ENCODE data around the gene SH3GLB2. TPM values are rescaled to one million over a fixed set of nuclear protein-coding genes. Genes with fewer than 3 reads are reported as not detected.

The SH3GLB2 gene
- total and polyA plus RNA-seq, 10 of the 15 experiments (the other 5 are each of a cell fraction or from before 2014, with no cell fraction given): 0.21 to 61.3 (median 30.8) TPM

DNA sequence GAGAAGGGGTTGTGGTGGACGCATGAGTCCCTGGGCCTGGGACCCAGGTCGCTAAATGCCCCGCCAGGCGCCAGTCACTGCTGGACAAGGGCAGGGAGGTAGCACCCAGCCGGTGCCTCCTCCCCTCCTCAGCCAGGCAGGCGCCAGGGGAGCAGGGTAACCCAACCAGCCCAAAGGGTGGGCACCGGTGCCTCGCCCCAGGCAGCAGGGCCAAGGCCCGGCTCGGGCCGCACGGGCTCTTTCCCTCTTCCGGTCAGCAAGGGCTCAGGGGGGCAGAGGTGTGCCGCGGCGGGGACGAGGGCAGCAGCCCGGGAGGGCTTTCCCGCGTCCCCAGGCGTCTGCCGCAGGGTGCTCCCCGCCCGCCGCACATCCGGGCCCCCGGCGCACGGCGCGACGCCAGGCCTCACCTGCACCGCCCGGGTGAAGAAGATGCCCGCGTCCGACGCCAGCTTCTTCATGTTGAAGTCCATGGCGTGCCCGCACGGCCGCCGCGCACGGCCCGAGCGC, 393 bp downstream of the SH3GLB2 start (continued):
- TF ChIP-seq ZNF384 (IDR thresholded peaks at IDR 0.05; ENCODE audit: borderline replicate concordance, low read depth, low read length): no peak
- TF ChIP-seq GATAD2B (conservative IDR thresholded peaks at IDR 0.05; ENCODE audit: low read depth): peak; percentile 91
- peak in 1 of 2 experiments; percentile 76; a peak in 2 of 4 replicates for TF ChIP-seq BHLHE40 (IDR thresholded peaks at IDR 0.05; ENCODE audit: borderline replicate concordance in 1 of 2, low read depth in 2 of 2, low read length in 1 of 2)
- TF ChIP-seq LARP7 (IDR thresholded peaks at IDR 0.05): peak; percentile 88
- TF ChIP-seq IKZF1 (conservative IDR thresholded peaks at IDR 0.05): peak; percentile 76

DNA sequence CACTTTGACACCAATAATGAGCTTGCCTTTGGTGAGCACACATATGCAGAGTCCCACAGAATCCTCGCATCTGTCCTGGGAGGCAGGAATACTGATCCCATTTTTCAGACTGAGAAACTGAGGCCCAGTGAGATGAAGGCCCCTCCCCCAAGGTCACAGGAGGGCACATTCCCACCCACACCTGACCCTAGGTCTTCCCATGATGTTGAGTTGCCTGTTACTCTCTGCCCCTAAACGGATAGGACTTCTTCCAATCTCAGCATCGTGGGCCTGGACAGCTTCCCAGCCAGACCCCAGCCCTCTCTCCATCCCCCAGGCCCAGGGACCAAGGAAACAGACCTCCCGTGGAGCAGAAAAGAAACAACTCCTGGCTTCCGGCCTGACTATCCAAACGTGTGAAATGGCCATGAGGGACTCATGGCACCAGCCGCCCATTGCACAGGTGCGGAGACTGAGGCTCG, 877 bp downstream of the SH3GLB2 start:
- RAD21 ChIA-PET (ENCODE audit: unreplicated experiment): no interaction called here
- peaks cover 8% of the 10 kb centered on the region for H3K4me1 ChIP-seq (ENCODE audit: control insufficient read depth, insufficient read depth, low read length)
- in situ Hi-C loops (cut with MboI) (no loop called here), intact Hi-C loops (cut with micrococcal nuclease; ENCODE audit: unreplicated experiment) (no loop called here)
- SMC1A ChIA-PET (ENCODE audit: uncharacterized antibody, unreplicated experiment): no interaction called here
- peak overlapping the region; percentile 45 for H2AFZ ChIP-seq (ENCODE audit: control insufficient read depth, low read depth, low read length)
- POLR2A ChIA-PET: interaction anchor here (1.4 kb wide), 1 partner anchor 9 kb away, joined by 8 read pairs; the partner anchor contains the start of gene MIGA2
- H3K4me3 ChIP-seq: peak overlapping the region; percentile 78
- peak; percentile 55; the same call in 1 of the 2 replicates for TF ChIP-seq NR2F1 (conservative IDR thresholded peaks at IDR 0.05)
- TF ChIP-seq PAX5 (IDR thresholded peaks at IDR 0.05; ENCODE audit: borderline replicate concordance, low read depth, low read length): no peak
- no peak for TF ChIP-seq ZNF384 (IDR thresholded peaks at IDR 0.05; ENCODE audit: borderline replicate concordance, low read depth, low read length)
- no peak for FAIRE-seq
- CTCF ChIA-PET: no interaction called here
- no peaks in the 10 kb centered on the region for H4K20me1 ChIP-seq (ENCODE audit: control insufficient read depth, insufficient read depth)
- peak overlapping the region; percentile 74 for H3K27ac ChIP-seq (ENCODE audit: control insufficient read depth, insufficient read depth)
- peak overlapping the region; percentile 78; the same call in 1 of the 2 replicates for H3K9ac ChIP-seq (ENCODE audit: control insufficient read depth, insufficient read depth, low read length)
- H3K36me3 ChIP-seq (ENCODE audit: control insufficient read depth in 2 of 2, insufficient read depth in 2 of 2, low read length in 1 of 2): no peaks in the 10 kb centered on the region
- no peaks in the 10 kb centered on the region for H3K27me3 ChIP-seq (replicated peaks in 1 of 2; ENCODE audit: control insufficient read depth in 2 of 2, insufficient read depth in 2 of 2, low read length in 1 of 2)
- DNase-seq (ENCODE audit: low read depth, low spot score): no peak
- peak overlapping the region; percentile 100 for H3K4me2 ChIP-seq (ENCODE audit: control insufficient read depth, insufficient read depth)
- WGBS (ENCODE audit: insufficient coverage, insufficient replicate concordance, low lambda C conversion rate, missing lambda C conversion rate): 27% methylated on average over 9 of the region's 9 CpGs
- no peaks in the 10 kb centered on the region for H3K9me3 ChIP-seq (replicated peaks; ENCODE audit: control insufficient read depth, insufficient read depth, low read length)
- ATAC-seq: peak; percentile 4
- no TSS peak for BruUV-seq (replicated peaks)
- peaks cover 13% of the 10 kb centered on the region for H3K79me2 ChIP-seq (ENCODE audit: control insufficient read depth, insufficient read depth, low read length)
